Thyroid gland (tissue), 4 donors: ENCODE results near the gene GIMAP4. TPM values are rescaled to one million over a fixed set of nuclear protein-coding genes. Genes with fewer than 3 reads are reported as not detected.

Source experiments
- DNase-seq, 2 donors: peaks; one replicate each; pipeline ENCODE4 v3.0.0-alpha.2; 2019
- H3K27ac ChIP-seq, 3 donors: fragments of 200-600 bp; sonication (generic); 1 replicate in 2 of 3; 2 replicates in 1 of 3; pipeline ENCODE4 v1.5.1; 2016 to 2019; ENCODE audit warnings: mild to moderate bottlenecking in 1 of 3, moderate library complexity in 1 of 3
- H3K27me3 ChIP-seq: fragments of 200-600 bp; sonication (generic); one replicate; pipeline ENCODE4 v1.5.1; 2019
- H3K36me3 ChIP-seq, 2 donors: fragments of 200-600 bp; sonication (generic); one replicate each; pipeline ENCODE4 v1.5.1; 2016 to 2019
- H3K4me1 ChIP-seq, 2 donors: fragments of 200-600 bp; sonication (generic); one replicate each; pipeline ENCODE4 v1.5.1; 2017 to 2019
- H3K4me3 ChIP-seq, 3 donors: fragments of 200-600 bp; sonication (generic); replicated peaks in 1 of 3; 1 replicate in 2 of 3; 2 replicates in 1 of 3; pipeline ENCODE4 v1.5.1; 2016; ENCODE audit warnings: mild to moderate bottlenecking in 1 of 3
- H3K9me3 ChIP-seq: fragments of 200-600 bp; sonication (generic); one replicate; pipeline ENCODE4 v1.5.1; 2017
- CTCF ChIP-seq, 6 experiments: fragments of 200-600 bp in 3 of 6; fragments of 450-650 bp in 3 of 6; sonication (generic) in 3 of 6; IDR thresholded peaks; one replicate each; pipeline ENCODE4 v1.5.1; 2016 to 2019; ENCODE audit warnings: antibody characterized with exemption in 6 of 6, mild to moderate bottlenecking in 2 of 6, inconsistent platforms in 1 of 6, moderate library complexity in 1 of 6
- POLR2A ChIP-seq, 2 donors: fragments of 450-650 bp; IDR thresholded peaks; one replicate each; pipeline ENCODE4 v1.6.1; 2017; ENCODE audit warnings: antibody characterized with exemption in 2 of 2, mild to moderate bottlenecking in 2 of 2, moderate library complexity in 1 of 2
- WGBS, 2 donors: methylation state at CpG; one replicate each; pipeline ENCODE4 v1.1.5; 2017; 5-methylcytosine and 5-hydroxymethylcytosine counted together
- intact Hi-C: fragments of 100-400 bp; cut with DNase I; formaldehyde crosslinking; loops from one replicate; pipeline ENCODE4 v1.15.1; 2023
- total RNA-seq, 4 donors: library from RNA; depleted of rRNA; stranded (reverse); fragments of >200 nt; gene quantifications; one replicate each; pipeline ENCODE4 v1.2.3, GENCODE V29; 2016

The GIMAP4 gene
- total RNA-seq, 4 donors from 2014 or later: 22.1 to 78.6 (median 41.3) TPM

- Histone ChIP-seq H3K27me3 (no peaks in the 10 kb centered on the region), H3K9me3 (no peaks in the 10 kb centered on the region), H3K4me3 (no peak overlapping the region), H3K27ac (no peak overlapping the region), H3K36me3 (no peaks in the 10 kb centered on the region), H3K4me1 (no peaks in the 10 kb centered on the region)
- TF ChIP-seq POLR2A (IDR thresholded peaks at IDR 0.05) (no peak), CTCF (IDR thresholded peaks at IDR 0.05) (no peak)
- intact Hi-C loops: no loop called here
- 93 to 95% methylated on average over 2 of the region's 2 CpGs for WGBS, 2 donors
- no peak for DNase-seq
Observed at GRCh38 chr7:150538259-150538658, 28.9 kb upstream of the GIMAP4 start.

GRCh38 chr7:150553163-150553562 lies 14.0 kb upstream of the GIMAP4 start:
- intact Hi-C loops: no loop called here
- no peak for DNase-seq

GRCh38 chr7:150556521-150557138 lies 10.6 kb upstream of the GIMAP4 start:
- WGBS, 2 donors: 50 to 55% methylated on average over 4 of the region's 4 CpGs

More at GRCh38 chr7:150553163-150553562, 14.0 kb upstream of the GIMAP4 start:
- Histone ChIP-seq H3K36me3 (no peaks in the 10 kb centered on the region), H3K9me3 (no peaks in the 10 kb centered on the region), H3K4me3 (no peak overlapping the region), H3K27me3 (no peaks in the 10 kb centered on the region), H3K4me1 (no peaks in the 10 kb centered on the region), H3K27ac (no peak overlapping the region)
- no peak for TF ChIP-seq CTCF (IDR thresholded peaks at IDR 0.05)
- TF ChIP-seq POLR2A (IDR thresholded peaks at IDR 0.05): no peak

GRCh38 chr7:150560486-150560885 lies 6.7 kb upstream of the GIMAP4 start:
- Histone ChIP-seq H3K9me3 (no peaks in the 10 kb centered on the region), H3K27ac (no peak overlapping the region), H3K4me1 (no peaks in the 10 kb centered on the region), H3K36me3 (no peaks in the 10 kb centered on the region), H3K27me3 (no peaks in the 10 kb centered on the region), H3K4me3 (no peak overlapping the region)
- no peak for TF ChIP-seq POLR2A (IDR thresholded peaks at IDR 0.05)
- TF ChIP-seq CTCF (IDR thresholded peaks at IDR 0.05): no peak
- no peak for DNase-seq
- 36 to 71% methylated on average over 1 of the region's 1 CpG for WGBS, 2 donors
- intact Hi-C loops: no loop called here

More at GRCh38 chr7:150556521-150557138, 10.6 kb upstream of the GIMAP4 start:
- DNase-seq: no peak
- no peaks in the 10 kb centered on the region for H3K36me3 ChIP-seq
- no peaks in the 10 kb centered on the region for H3K27me3 ChIP-seq
- no peaks in the 10 kb centered on the region for H3K4me1 ChIP-seq
- intact Hi-C loops: no loop called here
- H3K9me3 ChIP-seq: no peaks in the 10 kb centered on the region
- H3K27ac ChIP-seq: no peak overlapping the region
- TF ChIP-seq CTCF (IDR thresholded peaks at IDR 0.05) (no peak), POLR2A (IDR thresholded peaks at IDR 0.05) (no peak)
- no peak overlapping the region for H3K4me3 ChIP-seq

GRCh38 chr7:150562919-150563318 lies 4.3 kb upstream of the GIMAP4 start:
- intact Hi-C loops: no loop called here
- no peaks in the 10 kb centered on the region for H3K36me3 ChIP-seq
- no peak overlapping the region for H3K27ac ChIP-seq
- no peaks in the 10 kb centered on the region for H3K4me1 ChIP-seq
- H3K4me3 ChIP-seq: no peak overlapping the region
- WGBS, 2 donors: 81 to 82% methylated on average over 2 of the region's 2 CpGs
- H3K9me3 ChIP-seq: no peaks in the 10 kb centered on the region
- no peaks in the 10 kb centered on the region for H3K27me3 ChIP-seq
- no peak for TF ChIP-seq CTCF (IDR thresholded peaks at IDR 0.05)
- DNase-seq: no peak
